ENCODE results near the gene MARS1.
"Not testable (repeated sequence)": the region's sequence is repeated elsewhere in the genome, so short reads cannot be mapped to it uniquely, and the experiment has no call there.

The MARS1 gene

DNA sequence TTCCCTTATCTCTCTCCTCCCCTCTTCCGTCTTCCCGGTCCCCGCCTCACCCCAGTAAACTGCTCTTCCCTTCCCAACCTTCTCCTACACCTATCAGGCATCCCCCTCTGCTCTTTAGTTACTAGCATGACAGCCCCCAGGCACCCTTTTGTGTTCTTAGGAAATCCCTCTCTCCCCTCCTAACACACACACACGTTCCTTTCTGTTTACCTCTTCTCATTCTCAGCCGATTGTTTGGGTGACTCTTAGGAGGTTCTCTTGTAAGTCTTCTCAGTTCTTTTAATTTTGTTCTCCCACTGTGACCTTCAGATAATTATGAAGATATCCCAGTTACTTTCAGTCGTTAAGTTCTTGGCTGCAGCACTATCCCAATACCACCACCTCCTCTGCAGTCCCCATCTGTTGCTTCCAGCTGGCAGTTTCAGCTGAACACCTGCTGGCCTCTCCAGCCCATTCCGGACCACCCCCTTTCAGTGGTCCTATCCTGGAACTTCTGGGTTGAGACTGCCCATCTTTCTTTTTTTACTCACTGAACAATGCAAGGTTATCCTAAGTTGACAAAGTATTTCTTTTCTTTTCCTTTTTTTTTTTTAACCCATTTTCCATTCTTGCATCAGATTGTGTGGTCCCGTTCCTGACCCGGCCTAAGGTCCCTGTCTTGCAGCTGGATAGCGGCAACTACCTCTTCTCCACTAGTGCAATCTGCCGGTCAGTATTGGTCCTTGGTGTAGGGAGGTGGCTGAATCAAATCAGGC is 711 bp downstream of the MARS1 start:
- in situ Hi-C loops (cut with MboI; ENCODE audit: low sequenced_read_pairs, unreplicated experiment): no loop called here
- TF ChIP-seq, protein P1, sequence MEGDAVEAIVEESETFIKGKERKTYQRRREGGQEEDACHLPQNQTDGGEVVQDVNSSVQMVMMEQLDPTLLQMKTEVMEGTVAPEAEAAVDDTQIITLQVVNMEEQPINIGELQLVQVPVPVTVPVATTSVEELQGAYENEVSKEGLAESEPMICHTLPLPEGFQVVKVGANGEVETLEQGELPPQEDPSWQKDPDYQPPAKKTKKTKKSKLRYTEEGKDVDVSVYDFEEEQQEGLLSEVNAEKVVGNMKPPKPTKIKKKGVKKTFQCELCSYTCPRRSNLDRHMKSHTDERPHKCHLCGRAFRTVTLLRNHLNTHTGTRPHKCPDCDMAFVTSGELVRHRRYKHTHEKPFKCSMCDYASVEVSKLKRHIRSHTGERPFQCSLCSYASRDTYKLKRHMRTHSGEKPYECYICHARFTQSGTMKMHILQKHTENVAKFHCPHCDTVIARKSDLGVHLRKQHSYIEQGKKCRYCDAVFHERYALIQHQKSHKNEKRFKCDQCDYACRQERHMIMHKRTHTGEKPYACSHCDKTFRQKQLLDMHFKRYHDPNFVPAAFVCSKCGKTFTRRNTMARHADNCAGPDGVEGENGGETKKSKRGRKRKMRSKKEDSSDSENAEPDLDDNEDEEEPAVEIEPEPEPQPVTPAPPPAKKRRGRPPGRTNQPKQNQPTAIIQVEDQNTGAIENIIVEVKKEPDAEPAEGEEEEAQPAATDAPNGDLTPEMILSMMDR (IDR thresholded peaks at IDR 0.05; ENCODE audit: borderline replicate concordance, control extremely low read depth, extremely low read depth, insufficient read depth, missing control alignments): no peak
- no peak for DNase-seq (ENCODE audit: low spot score)

DNA sequence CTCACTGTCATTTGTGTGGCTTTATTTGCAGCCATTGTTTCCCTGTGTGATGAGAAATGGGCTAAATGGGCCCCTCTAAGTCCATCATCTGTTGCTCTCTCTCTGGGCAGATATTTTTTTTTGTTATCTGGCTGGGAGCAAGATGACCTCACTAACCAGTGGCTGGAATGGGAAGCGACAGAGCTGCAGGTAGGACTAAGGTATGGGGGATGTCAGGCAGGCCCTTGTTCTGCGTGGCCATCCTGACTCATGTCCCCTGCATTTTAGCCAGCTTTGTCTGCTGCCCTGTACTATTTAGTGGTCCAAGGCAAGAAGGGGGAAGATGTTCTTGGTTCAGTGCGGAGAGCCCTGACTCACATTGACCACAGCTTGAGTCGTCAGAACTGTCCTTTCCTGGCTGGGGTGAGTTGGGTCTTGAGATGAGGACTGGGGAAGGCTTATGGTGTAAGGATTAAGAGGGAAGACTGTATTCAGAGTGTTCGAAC is 1.3 kb downstream of the MARS1 start:
- in situ Hi-C loops (cut with MboI; ENCODE audit: low sequenced_read_pairs, unreplicated experiment): no loop called here
- TF ChIP-seq, protein P1 (IDR thresholded peaks at IDR 0.05; ENCODE audit: borderline replicate concordance, control extremely low read depth, extremely low read depth, insufficient read depth, missing control alignments): no peak
- DNase-seq (ENCODE audit: low spot score): no peak

DNA sequence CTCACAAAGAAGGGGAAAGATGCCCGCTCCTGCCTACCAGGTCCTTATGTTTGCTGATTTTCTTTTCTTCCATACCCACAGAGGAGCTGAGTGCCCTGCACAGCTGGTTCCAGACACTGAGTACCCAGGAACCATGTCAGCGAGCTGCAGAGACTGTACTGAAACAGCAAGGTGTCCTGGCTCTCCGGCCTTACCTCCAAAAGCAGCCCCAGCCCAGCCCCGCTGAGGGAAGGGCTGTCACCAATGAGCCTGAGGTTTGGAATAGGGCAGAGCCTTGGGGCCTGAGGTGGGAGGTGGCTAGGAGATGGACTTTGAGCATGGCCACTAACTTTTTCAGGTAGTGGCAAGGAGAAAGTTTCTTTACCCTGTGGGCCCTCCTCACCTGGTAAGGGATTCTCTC is 2.3 kb downstream of the MARS1 start:
- in situ Hi-C loops (cut with MboI; ENCODE audit: low sequenced_read_pairs, unreplicated experiment): no loop called here
- TF ChIP-seq, protein P1 (IDR thresholded peaks at IDR 0.05; ENCODE audit: borderline replicate concordance, control extremely low read depth, extremely low read depth, insufficient read depth, missing control alignments): no peak
- no peak for DNase-seq (ENCODE audit: low spot score)

DNA sequence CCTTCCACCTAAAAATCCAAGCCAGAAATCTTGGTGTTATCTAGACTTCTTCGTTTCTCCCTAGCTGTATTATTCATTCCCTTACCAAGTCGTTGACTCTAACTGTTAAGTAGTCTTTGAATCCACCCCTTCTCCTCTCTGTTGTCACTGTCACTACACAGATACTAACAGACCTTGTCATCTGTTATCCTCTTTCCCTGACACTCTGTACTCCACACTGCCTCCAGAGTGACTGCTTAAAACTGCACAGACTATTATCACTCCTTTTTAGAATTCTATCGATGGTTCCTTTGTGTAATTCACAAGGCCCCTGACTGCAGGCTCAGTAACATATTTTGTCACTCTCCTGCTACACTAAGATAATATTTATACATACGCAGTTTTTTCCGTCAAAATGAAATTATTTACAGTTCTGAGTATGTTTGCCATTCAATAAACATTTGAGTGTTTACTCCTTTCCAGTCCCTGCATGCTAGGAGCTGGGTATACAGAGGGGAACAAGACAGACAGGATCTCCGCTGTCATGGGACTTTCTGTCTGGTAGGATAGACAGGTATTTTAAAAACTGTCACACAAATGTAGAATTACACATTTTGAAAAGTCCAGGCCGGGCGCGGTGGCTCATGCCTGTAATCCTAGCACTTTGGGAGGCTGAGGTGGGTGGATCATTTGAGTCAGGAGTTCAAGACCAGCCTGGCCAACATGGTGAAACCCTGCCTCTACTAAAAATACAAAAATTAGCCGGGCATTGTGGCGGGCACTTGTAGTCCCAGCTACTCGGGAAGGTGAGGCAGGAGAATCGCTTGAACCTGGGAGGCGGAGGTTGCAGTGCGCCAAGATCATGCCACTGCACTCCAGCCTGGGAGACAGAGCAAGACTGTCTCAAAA is 3.8 kb downstream of the MARS1 start:
- in situ Hi-C loops (cut with MboI; ENCODE audit: low sequenced_read_pairs, unreplicated experiment): no loop called here
- no peak for DNase-seq (ENCODE audit: low spot score)
- TF ChIP-seq, protein P1 (IDR thresholded peaks at IDR 0.05; ENCODE audit: borderline replicate concordance, control extremely low read depth, extremely low read depth, insufficient read depth, missing control alignments): no peak

DNA sequence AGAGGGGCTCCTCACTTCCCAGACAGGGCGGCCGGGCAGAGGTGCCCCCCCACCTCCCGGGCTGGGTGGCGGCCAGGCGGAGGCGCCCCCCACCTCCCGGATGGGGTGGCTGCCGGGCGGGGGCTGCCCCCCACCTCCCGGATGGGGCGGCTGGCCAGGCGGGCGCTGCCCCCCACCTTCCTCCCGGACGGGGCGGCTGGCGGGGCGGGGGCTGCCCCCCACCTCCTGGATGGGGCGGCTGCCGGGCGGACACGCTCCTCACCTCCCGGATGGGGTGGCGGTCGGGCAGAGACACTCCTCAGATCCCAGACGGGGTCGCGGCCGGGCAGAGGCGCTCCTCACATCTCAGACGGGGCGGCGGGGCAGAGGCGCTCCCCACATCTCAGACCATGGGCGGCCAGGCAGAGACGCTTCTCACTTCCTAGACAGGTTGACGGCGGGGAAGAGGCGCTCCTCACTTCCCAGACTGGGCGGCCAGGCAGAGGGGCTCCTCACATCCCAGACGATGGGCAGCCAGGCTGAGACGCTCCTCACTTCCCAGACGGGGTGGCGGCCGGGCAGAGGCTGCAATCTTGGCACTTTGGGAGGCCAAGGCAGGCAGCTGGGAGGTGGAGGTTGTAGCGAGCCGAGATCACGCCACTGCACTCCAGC is 7.3 kb downstream of the MARS1 start:
- in situ Hi-C loops (cut with MboI; ENCODE audit: low sequenced_read_pairs, unreplicated experiment); DNase-seq (ENCODE audit: low spot score): not testable (repeated sequence)

DNA sequence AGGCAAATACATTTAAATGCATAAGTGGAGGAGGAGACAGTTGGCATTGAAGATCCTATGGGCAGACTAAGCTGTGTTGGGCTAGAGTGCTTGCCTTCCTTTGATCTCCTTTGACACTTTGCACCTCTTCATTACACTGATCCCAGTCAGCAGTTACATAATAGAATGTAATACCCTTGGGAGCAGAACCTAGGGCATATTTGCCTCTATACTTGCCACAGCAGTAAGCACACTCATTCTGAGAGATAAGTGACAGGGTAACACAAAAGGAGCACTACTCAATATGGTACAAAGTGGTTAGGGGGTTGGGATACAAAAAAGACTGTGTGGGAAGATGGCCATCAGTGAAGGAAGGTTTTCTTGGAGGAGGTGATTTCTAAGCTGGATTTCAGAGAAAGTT is 9.0 kb downstream of the MARS1 start:
- DNase-seq (ENCODE audit: low spot score): no peak
- TF ChIP-seq, protein P1 (IDR thresholded peaks at IDR 0.05; ENCODE audit: borderline replicate concordance, control extremely low read depth, extremely low read depth, insufficient read depth, missing control alignments): no peak
- in situ Hi-C loops (cut with MboI; ENCODE audit: low sequenced_read_pairs, unreplicated experiment): no loop called here

Data from GM13976 (cell line).